GM18499 (cell line): ENCODE results near the gene TP53I11.

Experiments used
- ATAC-seq: cut with Tn5 transposase; IDR thresholded peaks from one replicate; pipeline ENCODE4 v1.9.1; 2021; ENCODE audit warnings: moderate number of reproducible peaks; ENCODE audit not compliant: insufficient read depth, unreplicated experiment

TP53I11 gene

DNA sequence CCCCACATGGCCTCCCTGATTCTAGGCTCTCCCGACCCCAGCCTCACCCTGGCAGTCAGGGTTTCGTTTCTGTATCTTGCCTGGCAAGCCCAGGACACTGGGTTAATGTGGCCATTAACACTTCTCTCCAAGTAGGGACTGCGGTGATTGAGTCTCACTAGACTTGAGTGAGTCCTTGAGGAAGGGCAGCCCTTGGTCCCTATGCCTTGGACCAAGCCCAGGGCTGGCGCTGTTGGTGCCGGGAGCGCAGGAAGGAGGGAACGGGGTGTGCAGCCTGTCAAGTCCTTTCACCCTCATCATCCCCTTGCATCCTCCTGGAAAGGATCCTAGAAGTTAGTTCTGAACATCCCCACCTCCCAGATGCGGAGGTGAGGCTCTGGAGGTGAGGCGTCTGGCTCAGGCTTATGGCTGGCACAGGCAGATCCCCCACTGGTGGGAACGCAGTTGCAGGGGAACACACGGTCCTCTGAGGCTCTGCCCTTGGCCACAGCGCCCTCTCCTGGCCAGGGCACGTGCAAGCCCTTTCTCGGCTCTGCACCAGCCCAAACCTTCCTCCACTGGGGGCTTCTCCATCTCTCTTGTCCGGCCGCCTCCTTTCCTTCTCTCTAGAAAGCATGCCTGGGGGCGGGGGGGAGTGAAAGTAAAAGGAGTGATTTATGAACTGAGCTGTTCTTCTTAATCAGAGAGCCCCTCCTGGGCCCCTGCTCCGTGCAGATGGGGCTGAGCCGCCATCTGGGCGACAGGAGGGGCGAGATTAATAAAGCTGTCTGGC, 56.7 kb downstream of the TP53I11 start:
- ATAC-seq: no peak

GRCh38 chr11:44893308-44893822, 57.3 kb downstream of the TP53I11 start:
- no peak for ATAC-seq

DNA sequence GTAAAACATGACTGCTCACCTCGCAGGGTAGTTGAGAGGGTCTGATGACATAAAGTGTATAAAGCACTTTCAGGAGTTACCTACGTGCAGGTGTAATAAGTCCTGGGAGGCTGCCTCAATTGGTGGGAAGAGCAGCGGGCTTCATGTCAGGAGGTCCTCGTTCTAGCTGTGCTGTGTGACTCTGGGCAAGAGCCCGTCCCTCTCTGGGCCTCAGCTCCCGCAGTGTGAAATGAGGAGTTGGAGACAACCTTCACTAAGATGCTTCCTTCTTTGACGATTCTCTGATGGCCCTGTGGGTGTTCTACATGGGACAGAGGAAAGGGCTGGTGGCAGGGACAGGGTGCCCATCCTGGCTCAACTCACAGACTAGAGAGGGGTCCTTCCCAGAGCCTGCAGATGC, 57.8 kb downstream of the TP53I11 start:
- no peak for ATAC-seq

GRCh38 chr11:44889266-44889665, 61.4 kb downstream of the TP53I11 start:
- no peak for ATAC-seq

- no peak for ATAC-seq
Observed at GRCh38 chr11:44887636-44888035, 63.0 kb downstream of the TP53I11 start.

- ATAC-seq: no peak
Observed at GRCh38 chr11:44886790-44887140, 63.9 kb downstream of the TP53I11 start.

DNA sequence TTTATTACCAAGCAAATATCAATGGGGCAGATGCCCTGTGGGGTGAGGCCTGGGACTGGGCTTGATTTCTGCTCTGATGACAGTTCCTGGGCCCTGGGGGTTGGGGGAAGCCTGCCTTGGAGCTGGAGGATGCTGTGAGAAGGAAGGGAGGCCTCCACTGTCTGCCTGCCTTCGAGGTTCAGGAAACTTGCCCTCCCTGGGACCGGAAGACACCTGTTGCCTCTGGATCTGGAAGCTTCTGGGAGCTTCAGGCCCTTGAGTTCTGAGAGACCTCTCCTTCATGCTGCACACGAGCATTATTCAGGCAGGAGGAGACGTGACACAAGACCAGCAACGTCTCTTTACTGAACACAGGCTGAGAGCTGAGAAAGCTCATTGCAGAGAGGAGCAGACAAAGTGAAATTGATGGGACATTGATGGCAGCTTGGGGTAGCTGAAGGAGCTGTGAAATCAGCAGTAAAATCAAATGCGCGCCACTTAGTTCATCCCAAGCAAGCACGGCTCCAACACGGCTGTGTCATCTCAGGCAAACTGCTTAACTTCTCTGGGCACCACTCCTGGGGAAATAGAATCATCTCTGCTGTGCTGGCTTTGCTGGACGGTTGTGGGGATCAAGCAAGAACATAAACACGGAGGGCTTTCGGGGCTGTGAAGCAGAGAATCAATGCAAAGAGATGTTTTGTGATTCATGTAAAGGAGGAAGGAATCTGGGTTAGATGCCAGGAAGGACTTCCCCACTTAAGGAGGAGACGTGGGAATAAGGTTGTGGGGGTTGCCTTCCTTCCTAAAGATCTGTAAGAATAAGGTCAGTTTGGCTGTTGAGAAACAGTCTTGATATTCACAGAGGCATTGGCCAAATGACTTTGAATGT, 64.5 kb downstream of the TP53I11 start:
- no peak for ATAC-seq

DNA sequence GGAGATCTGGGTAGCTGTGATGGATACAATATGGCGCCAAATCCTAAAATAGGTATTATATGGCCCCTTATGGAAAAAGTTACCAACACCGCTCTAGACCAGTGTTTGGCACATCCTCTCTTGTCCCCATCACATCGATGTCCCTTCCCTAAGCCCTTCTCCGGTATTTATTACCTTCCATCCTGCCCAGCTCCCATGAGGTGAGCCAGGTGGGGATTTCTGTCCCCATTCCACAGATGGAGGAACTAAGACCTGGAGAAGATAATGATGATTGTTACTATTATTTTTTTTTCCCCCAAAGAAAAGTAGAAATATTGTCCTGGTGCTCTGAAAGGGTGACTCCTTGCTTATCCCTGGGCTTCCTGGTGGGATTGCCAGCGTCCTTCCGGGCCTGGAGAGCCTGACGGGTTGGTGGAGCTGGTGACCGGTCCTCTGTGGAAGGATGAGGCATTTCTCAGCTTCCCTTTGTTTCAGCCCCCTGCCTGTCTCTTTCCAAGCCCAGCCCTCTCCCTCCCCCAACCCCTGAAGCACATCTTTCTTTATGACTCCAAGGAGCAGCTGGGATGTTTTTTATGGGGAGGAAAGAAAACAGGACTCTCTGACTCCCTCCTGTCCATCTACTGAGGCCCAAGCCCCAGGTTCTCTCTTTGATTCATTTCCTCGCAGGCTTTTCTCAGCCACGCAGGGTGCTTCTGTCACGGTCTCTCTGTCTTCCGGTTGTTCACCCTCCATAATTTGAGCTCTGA, 65.4 kb downstream of the TP53I11 start:
- ATAC-seq: no peak

DNA sequence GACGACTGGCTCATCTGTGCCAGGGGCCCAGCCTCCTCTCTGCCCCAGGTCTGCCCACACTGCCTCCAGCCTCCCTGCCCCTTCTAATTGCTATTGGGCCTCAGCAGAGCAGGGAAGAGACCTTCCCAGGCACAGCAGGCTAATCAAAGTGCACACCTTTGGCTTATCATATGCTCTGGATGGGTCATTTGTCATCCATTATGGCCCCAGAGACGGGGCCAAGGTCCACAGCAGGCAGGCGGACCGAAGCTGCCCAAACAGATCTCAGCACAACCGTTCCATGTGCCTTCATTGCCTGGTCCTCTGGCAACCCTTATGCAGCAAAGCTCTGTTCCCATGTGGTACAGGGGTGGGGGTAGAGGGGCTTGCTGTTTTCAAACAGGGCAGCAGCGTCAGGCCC, 66.6 kb downstream of the TP53I11 start:
- ATAC-seq: no peak

DNA sequence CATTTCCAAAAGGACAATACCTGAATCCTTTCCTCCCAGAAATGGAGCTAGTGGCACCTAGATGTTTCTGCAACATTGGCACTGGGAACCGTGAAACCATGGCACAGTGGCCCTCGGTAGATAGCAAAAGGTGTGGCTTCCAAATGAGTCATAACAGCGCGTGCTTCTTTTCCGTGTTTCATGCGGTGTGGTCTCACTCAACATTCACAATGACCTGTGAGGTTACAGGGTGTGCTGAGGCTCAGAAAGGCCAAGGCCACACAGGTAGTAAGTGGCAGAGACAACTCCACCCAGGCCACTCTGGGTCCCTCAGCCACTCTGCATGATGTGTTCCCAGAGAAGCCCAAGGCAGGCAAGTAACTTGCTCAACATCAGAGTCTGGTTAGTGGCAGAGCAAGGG, 67.4 kb downstream of the TP53I11 start:
- ATAC-seq: peak; percentile 46
